Spleen (tissue), 7 donors: ENCODE data around the gene SRGAP3.
A peak's percentile ranks its signal among the peaks of the same experiment; 100 is the strongest.

Experiments
- POLR2A ChIP-seq, 3 donors: fragments of 450-650 bp; IDR thresholded peaks; one replicate each; pipeline ENCODE4 v1.5.1; 2017; ENCODE audit warnings: antibody characterized with exemption in 3 of 3, mild to moderate bottlenecking in 1 of 3
- TF ChIP-seq, protein P1 (sequence below), 11 experiments: fragments of 200-600 bp in 7 of 11; fragments of 450-650 bp in 4 of 11; sonication (generic) in 4 of 11; IDR thresholded peaks in 8 of 11; conservative IDR thresholded peaks in 3 of 11; 1 replicate in 7 of 11; 2 replicates in 4 of 11; pipeline versions ENCODE4 v1.4.0 to v1.8.0; 2016 to 2021; ENCODE audit warnings: antibody characterized with exemption in 11 of 11, inconsistent platforms in 4 of 11, mild to moderate bottlenecking in 1 of 11
- donor health status: DM: no; HTN: no; CAD: no; lungs with moderate emphysema.
- donor health status: DM: no; HTN: no; CAD: no.
- donor health status: DM: no; HTN: no; CAD: no.

DNA sequence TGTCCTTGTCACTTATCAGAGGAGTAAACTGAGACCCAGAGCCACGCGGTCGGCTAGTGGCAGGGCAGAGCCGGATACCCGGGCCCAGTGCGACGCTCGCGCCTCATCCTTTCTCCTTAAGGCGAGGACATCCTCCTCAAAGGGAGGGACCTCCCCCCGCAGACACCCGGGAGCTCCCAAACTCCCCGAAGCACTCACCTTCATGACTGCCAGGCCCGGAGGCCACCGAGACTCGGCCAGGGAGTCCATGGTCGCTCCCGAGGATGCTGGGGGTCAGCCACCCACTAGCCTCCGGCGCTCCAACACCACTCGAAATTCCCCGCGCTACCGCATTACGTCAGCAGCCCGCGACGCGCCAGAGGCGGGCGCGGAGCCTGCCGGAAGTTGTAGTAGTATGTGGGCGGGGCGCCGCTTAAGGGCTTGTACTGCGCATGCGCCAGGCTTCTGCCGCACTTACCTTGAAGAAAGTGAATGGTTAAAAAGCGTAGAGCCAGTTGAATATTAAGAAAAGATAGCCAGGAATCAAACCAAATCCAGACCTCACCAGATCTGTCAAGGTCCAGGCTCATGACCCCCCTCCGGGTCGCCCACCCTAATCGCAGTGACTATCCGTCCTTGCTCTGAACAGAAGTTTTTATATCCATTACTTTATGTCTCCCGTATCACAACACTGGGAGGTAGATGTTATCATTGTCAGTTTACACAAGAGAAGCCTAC, 286.2 kb downstream of the SRGAP3 start, which contains the start of gene RAD18:
- TF ChIP-seq POLR2A (IDR thresholded peaks at IDR 0.05): peak in 1 of 3 donors; percentile 6
- TF ChIP-seq, protein P1, sequence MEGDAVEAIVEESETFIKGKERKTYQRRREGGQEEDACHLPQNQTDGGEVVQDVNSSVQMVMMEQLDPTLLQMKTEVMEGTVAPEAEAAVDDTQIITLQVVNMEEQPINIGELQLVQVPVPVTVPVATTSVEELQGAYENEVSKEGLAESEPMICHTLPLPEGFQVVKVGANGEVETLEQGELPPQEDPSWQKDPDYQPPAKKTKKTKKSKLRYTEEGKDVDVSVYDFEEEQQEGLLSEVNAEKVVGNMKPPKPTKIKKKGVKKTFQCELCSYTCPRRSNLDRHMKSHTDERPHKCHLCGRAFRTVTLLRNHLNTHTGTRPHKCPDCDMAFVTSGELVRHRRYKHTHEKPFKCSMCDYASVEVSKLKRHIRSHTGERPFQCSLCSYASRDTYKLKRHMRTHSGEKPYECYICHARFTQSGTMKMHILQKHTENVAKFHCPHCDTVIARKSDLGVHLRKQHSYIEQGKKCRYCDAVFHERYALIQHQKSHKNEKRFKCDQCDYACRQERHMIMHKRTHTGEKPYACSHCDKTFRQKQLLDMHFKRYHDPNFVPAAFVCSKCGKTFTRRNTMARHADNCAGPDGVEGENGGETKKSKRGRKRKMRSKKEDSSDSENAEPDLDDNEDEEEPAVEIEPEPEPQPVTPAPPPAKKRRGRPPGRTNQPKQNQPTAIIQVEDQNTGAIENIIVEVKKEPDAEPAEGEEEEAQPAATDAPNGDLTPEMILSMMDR (IDR thresholded peaks at IDR 0.05 in 8 of 11, conservative IDR thresholded peaks at IDR 0.05 in 3 of 11): peak in 1 of 11 experiments; percentile 24
